Kidney (tissue), 14 donors: Measurements from ENCODE around the gene ENTPD6. TPM values are rescaled to one million over a fixed set of nuclear protein-coding genes. Genes with fewer than 3 reads are reported as not detected.
A peak's percentile ranks its signal among the peaks of the same experiment; 100 is the strongest.

Source experiments
- DNase-seq, 5 donors: peaks; one replicate each; pipeline ENCODE4 v3.0.0-alpha.2; 2013 to 2020
- FAIRE-seq: peaks from 2 replicates; lab custom pipeline; 2012; peaks lifted over from hg19 to GRCh38; lab: Jason Lieb, UNC
- H3K27ac ChIP-seq, 2 donors: one replicate each; pipeline ENCODE4 v1.7.0; 2013; ENCODE audit warnings: low read depth in 2 of 2, low read length in 2 of 2, inconsistent platforms in 1 of 2
- H3K27me3 ChIP-seq: one replicate; pipeline ENCODE4 v1.7.1; 2013; ENCODE audit warnings: low read length, inconsistent platforms; ENCODE audit not compliant: control insufficient read depth, insufficient read depth
- H3K36me3 ChIP-seq, 3 donors: one replicate each; pipeline versions ENCODE4 v1.7.0 to v1.7.1; 2013; ENCODE audit warnings: low read length in 3 of 3, control low read depth in 1 of 3, inconsistent platforms in 1 of 3; ENCODE audit not compliant: insufficient read depth in 3 of 3, control insufficient read depth in 2 of 3
- H3K4me1 ChIP-seq, 3 donors: one replicate each; pipeline versions ENCODE4 v1.7.0 to v1.7.1; 2013; ENCODE audit warnings: low read length in 3 of 3, inconsistent platforms in 1 of 3, low read depth in 1 of 3; ENCODE audit not compliant: control insufficient read depth in 2 of 3, insufficient read depth in 2 of 3
- H3K4me3 ChIP-seq, 3 donors: one replicate each; pipeline versions ENCODE4 v1.7.0 to v1.8.1; 2013; ENCODE audit warnings: low read length in 3 of 3, control low read depth in 1 of 3, inconsistent platforms in 1 of 3
- H3K9ac ChIP-seq, 3 donors: one replicate each; pipeline versions ENCODE4 v1.7.0 to v1.7.1; 2013; ENCODE audit warnings: low read length in 3 of 3, control low read depth in 1 of 3, inconsistent platforms in 1 of 3
- H3K9me3 ChIP-seq, 3 donors: one replicate each; pipeline versions ENCODE4 v1.7.0 to v1.7.1; 2013; ENCODE audit warnings: low read length in 3 of 3, control low read depth in 1 of 3, inconsistent platforms in 1 of 3; ENCODE audit not compliant: control insufficient read depth in 2 of 3, insufficient read depth in 1 of 3
- CTCF ChIP-seq: IDR thresholded peaks from 3 replicates; pipeline ENCODE4 v1.5.1; 2012; ENCODE audit warnings: mild to moderate bottlenecking, moderate library complexity, borderline replicate concordance; ENCODE audit not compliant: insufficient read depth; ENCODE audit errors: extremely low read depth
- intact Hi-C: fragments of 100-400 bp; cut with DNase I; formaldehyde crosslinking; loops from one replicate; pipeline ENCODE4 v1.11.1; 2022
- polyA plus RNA-seq: library from polyadenylated mRNA; stranded (reverse); fragments of 350-450 nt; fragmentation: Illumina TruSeq; extraction: RNeasy Lipid Tissue Mini Kit (QIAGEN cat#74804); gene quantifications from one replicate; pipeline ENCODE4 v1.2.3, GENCODE V29; 2014; ENCODE audit warnings: low read depth, low replicate concordance; ENCODE audit not compliant: insufficient read depth
- total RNA-seq: library from RNA; stranded (reverse); fragmentation: NEBNext Ultra II Directional; extraction: Animal tissue kit (Norgen Biotek cat#: 25700); gene quantifications from one replicate; pipeline ENCODE4 v1.2.1, GENCODE V29; 2021
- donor health status: control.
- donor health status: control.
- donor health status: control.
- donor health status: control.
- donor health status: control.
- donor health status: DM: yes; HTN: yes; CAD: no.
- donor health status: Normal renal cell carcinoma (clear cell type).

Gene ENTPD6
- total and polyA plus RNA-seq, 2 donors from 2014 or later, result 59.0 to 95.7 TPM

GRCh38 chr20:25221592-25222460, 26.3 kb downstream of the ENTPD6 start:
- Histone ChIP-seq H3K9ac (no peak overlapping the region), H3K27ac (peak overlapping the region in 1 of 2 donors; percentile 40)

DNA sequence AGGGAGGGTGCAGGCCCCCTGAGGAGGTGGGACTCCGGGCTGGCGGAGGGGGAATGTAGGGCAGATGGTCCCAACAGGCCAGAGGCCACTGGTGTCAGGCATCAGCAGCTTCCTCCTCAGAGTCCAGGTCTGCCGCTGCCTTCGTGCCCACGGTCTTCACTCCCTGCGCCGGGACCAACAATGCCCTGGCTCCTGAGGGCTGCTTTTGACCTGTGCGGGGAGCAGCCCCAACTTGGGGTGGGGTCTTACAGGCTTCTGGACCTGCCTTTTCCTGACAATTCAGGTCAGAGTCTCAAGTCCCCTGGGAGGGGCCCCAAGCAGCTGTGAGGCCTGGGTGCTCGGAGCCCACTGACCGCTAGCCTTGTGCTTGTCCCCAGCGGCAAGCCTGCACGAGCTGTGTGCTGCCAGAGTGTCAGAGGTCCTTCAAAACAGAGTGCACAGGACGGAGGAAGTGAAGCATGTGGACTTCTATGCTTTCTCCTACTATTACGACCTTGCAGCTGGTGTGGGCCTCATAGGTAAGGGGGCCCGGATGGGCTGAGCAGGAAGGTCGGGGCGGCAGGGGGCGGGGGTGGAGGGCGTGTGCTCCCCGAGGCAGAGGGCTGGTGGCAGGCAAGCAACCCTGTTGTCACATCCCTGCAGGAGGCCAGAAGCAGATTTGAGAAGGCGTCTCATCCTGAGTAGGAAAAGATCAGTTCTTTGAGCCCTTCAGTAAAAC, 27.1 kb downstream of the ENTPD6 start:
- FAIRE-seq, result no peak

More at GRCh38 chr20:25221592-25222460, 26.3 kb downstream of the ENTPD6 start:
- peaks cover 0 to 12% (median 8%) of the 10 kb centered on the region in 3 donors for H3K4me1 ChIP-seq
- TF ChIP-seq CTCF, result no peak
- H3K27me3 ChIP-seq, result no peaks in the 10 kb centered on the region
- no peak overlapping the region for H3K4me3 ChIP-seq
- peaks cover 0 to 10% (median 6%) of the 10 kb centered on the region in 3 donors for H3K36me3 ChIP-seq
- no peak for FAIRE-seq
- intact Hi-C loops, result no loop called here
- no peak for DNase-seq
- H3K9me3 ChIP-seq, result no peaks in the 10 kb centered on the region

GRCh38 chr20:25223179-25223661, 27.7 kb downstream of the ENTPD6 start:
- Histone ChIP-seq H3K9me3 (no peaks in the 10 kb centered on the region), H3K4me1 (peaks cover 0 to 17% (median 8%) of the 10 kb centered on the region in 3 donors), H3K9ac (no peak overlapping the region), H3K27ac (peak overlapping the region in 1 of 2 donors; percentile 40), H3K27me3 (no peaks in the 10 kb centered on the region), H3K36me3 (peaks cover 0 to 2% (median 0%) of the 10 kb centered on the region in 3 donors), H3K4me3 (no peak overlapping the region)
- intact Hi-C loops, result no loop called here
- no peak for FAIRE-seq
- peak in 3 of 5 donors; percentile 12 to 92 (median 26) for DNase-seq
- peak; percentile 1 for TF ChIP-seq CTCF

More for the DNA sequence above, 27.1 kb downstream of the ENTPD6 start:
- no peak overlapping the region for H3K9ac ChIP-seq
- no peaks in the 10 kb centered on the region for H3K27me3 ChIP-seq
- H3K27ac ChIP-seq, result peak overlapping the region in 1 of 2 donors; percentile 40
- H3K36me3 ChIP-seq, result peaks cover 0 to 5% (median 0%) of the 10 kb centered on the region in 3 donors
- intact Hi-C loops, result no loop called here
- TF ChIP-seq CTCF, result no peak
- DNase-seq, result peak in 3 of 5 donors; percentile 15 to 65 (median 19)
- H3K4me3 ChIP-seq, result no peak overlapping the region
- no peaks in the 10 kb centered on the region for H3K9me3 ChIP-seq
- H3K4me1 ChIP-seq, result peaks cover 0 to 16% (median 8%) of the 10 kb centered on the region in 3 donors
